Fibroblast of peridontal ligament (primary cell): ENCODE data around the gene ALOX15B.
A peak's percentile ranks its signal among the peaks of the same experiment; 100 is the strongest.

Source experiments
- DNase-seq: peaks from one replicate; pipeline ENCODE4 v3.0.0-alpha.2; 2010; ENCODE audit errors: extremely low read depth

The ALOX15B gene, protein sequence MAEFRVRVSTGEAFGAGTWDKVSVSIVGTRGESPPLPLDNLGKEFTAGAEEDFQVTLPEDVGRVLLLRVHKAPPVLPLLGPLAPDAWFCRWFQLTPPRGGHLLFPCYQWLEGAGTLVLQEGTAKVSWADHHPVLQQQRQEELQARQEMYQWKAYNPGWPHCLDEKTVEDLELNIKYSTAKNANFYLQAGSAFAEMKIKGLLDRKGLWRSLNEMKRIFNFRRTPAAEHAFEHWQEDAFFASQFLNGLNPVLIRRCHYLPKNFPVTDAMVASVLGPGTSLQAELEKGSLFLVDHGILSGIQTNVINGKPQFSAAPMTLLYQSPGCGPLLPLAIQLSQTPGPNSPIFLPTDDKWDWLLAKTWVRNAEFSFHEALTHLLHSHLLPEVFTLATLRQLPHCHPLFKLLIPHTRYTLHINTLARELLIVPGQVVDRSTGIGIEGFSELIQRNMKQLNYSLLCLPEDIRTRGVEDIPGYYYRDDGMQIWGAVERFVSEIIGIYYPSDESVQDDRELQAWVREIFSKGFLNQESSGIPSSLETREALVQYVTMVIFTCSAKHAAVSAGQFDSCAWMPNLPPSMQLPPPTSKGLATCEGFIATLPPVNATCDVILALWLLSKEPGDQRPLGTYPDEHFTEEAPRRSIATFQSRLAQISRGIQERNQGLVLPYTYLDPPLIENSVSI

GRCh38 chr17:8038954-8039610, at the start of gene ALOX15B:
Gene ALOX15B (plus strand): TSS chr17:8039059. CDS start chr17:8039156, 97 bp downstream.
- no peak for DNase-seq

GRCh38 chr17:7989781-7990655, 48.8 kb upstream of the ALOX15B start:
- peak; percentile 56 for DNase-seq

- peak; percentile 49 for DNase-seq
Measured at GRCh38 chr17:7992516-7992915, 46.3 kb upstream of the ALOX15B start.

DNA sequence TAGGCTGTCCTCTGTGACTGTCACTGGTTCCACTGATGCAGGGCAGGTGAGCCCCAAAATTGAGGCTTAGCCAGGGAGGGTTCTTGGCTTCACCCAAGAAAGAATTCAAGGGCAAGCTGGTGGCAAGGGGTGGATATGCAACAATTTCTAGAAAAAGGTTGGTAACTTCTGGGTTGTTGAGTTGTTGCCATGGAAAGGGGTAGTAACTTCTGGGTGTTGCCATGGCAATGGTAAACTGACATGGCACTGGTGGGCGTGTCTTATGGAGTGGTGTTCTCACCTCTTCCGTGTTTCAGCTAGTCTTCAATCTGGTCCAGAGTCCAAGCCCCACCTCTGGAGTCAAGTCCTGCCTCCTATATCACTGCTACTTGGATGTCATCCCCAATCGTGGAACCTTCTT, 45.9 kb upstream of the ALOX15B start:
- no peak for DNase-seq

GRCh38 chr17:7993972-7994589, 44.8 kb upstream of the ALOX15B start:
- no peak for DNase-seq

- no peak for DNase-seq
Measured at GRCh38 chr17:7995724-7996123, 43.1 kb upstream of the ALOX15B start.

- DNase-seq = peak; percentile 22
Measured at GRCh38 chr17:7997186-7997585, 41.7 kb upstream of the ALOX15B start.

- DNase-seq = no peak
Measured at GRCh38 chr17:8001976-8002720, 36.7 kb upstream of the ALOX15B start, which contains the start of gene GUCY2D. Gene GUCY2D (plus strand): TSS chr17:8002615. CDS start chr17:8003048, 433 bp downstream.

DNA sequence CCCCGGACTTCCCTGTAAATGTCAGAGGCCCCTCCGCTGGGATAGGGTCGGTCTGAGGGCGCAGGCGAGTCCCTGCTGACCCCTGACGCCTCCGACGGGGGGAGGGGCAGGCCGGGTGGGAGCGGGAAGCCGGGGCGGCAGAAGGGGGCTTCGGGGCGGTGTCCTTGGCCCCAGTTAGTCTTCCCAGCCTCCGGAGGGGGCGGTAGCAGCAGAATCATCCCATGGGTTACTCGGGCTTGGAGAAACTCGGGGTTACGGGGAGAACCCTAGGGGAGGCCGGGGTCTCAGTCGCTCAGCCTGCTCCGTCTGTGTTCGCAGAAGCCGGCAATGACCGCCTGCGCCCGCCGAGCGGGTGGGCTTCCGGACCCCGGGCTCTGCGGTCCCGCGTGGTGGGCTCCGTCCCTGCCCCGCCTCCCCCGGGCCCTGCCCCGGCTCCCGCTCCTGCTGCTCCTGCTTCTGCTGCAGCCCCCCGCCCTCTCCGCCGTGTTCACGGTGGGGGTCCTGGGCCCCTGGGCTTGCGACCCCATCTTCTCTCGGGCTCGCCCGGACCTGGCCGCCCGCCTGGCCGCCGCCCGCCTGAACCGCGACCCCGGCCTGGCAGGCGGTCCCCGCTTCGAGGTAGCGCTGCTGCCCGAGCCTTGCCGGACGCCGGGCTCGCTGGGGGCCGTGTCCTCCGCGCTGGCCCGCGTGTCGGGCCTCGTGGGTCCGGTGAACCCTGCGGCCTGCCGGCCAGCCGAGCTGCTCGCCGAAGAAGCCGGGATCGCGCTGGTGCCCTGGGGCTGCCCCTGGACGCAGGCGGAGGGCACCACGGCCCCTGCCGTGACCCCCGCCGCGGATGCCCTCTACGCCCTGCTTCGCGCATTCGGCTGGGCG, 35.9 kb upstream of the ALOX15B start:
- no peak for DNase-seq

DNA sequence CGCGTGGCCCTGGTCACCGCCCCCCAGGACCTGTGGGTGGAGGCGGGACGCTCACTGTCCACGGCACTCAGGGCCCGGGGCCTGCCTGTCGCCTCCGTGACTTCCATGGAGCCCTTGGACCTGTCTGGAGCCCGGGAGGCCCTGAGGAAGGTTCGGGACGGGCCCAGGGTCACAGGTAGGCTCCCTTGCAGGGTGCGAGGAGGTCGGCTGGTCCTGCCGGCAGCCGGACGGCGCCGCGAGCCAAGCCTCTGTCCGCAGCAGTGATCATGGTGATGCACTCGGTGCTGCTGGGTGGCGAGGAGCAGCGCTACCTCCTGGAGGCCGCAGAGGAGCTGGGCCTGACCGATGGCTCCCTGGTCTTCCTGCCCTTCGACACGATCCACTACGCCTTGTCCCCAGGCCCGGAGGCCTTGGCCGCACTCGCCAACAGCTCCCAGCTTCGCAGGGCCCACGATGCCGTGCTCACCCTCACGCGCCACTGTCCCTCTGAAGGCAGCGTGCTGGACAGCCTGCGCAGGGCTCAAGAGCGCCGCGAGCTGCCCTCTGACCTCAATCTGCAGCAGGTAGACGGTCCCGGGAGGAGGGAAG, 35.2 kb upstream of the ALOX15B start:
- DNase-seq = no peak

DNA sequence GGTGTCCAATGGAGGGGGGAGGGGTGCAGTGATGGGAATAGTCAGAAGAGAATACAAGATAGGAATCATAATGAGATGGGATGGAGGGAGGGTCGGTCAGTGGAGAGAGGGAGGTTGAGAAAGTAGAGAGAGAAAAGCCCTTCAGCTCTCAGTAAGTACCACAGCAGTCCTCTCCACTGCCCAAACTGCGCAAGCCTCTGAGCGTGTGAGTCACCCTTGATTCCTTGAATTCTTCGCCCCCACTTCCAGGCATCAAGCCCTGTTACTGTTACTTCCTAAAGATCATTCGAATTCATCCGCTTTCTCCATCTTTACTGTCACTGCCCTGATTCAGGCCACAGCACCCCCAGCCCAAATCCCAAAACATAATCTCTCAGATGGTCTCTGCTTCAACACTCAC, 34.0 kb upstream of the ALOX15B start:
- DNase-seq = peak; percentile 50

DNA sequence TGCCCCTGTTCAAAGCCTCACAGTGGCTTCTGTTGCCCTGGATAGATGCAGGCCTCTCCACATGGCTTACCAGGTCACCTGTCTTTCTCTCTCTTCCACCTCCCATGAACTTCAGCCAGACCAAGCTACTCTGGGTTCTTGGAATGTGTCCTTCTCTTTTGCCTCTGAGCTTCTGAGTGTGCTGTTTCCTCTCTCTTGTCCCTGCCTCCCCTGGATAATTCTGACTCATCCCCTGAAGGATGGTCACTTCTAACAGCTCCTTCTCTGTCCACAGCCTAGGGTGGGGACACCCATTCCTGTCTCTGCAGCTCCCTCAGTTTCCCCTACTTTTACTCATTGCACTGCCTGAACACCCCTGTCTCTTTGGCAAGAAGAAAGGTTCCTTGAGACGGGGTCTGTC, 33.5 kb upstream of the ALOX15B start:
- DNase-seq = no peak

DNA sequence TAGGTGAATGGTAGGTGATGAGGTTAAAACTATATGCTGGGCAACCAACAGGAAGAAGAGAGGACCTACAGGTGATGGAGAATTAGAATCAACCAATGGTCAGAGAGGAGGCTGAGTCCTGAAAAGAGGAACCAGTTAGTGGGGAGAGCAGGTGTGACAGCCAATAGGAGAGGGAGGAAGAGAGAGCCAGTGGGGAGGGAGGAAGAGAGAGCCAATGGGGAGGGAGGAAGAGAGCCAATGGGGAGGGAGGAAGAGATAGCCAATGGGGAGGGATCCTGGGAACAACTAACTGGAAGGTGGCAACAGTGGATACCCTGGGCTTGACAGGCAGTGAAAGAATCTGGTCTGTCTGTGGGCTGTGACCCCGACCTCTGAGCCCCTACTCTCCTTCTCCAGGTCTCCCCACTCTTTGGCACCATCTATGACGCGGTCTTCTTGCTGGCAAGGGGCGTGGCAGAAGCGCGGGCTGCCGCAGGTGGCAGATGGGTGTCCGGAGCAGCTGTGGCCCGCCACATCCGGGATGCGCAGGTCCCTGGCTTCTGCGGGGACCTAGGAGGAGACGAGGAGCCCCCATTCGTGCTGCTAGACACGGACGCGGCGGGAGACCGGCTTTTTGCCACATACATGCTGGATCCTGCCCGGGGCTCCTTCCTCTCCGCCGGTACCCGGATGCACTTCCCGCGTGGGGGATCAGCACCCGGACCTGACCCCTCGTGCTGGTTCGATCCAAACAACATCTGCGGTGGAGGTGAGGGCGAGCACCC, 32.7 kb upstream of the ALOX15B start:
- no peak for DNase-seq

DNA sequence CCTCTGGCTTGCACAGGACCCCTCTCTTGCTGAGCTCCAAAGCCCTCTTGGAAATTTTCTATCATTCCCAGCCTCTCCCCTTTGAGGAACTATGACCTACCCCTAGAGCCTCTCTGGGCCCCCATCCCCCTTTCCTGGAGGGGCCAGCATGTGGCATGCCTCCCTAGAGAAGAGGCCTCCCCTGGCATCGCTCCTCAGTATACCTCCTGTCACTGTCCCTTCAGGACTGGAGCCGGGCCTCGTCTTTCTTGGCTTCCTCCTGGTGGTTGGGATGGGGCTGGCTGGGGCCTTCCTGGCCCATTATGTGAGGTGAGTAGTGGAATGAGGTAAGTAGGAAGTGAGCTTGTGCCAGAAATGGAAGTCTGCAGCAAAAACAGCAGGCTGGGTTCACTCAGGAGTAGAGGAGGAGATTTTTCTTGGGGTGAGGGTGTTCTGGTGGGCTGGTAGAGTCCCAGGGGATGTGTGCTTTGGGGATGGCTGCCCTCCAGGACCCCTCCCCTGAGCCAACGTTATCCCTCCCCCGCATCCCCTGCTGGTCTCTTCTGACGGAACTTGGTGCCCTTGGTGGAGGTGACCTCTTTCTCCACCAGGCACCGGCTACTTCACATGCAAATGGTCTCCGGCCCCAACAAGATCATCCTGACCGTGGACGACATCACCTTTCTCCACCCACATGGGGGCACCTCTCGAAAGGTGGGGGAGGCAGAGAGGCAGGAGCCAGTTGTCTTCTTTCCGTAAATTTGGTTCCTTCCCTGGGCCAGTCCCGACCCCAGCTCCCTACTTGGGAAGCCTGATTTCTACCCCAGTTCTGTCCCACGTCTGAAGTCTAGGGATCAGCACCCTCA, 31.8 kb upstream of the ALOX15B start:
- no peak for DNase-seq

- no peak for DNase-seq
Measured at GRCh38 chr17:8007836-8008235, 31.0 kb upstream of the ALOX15B start.

DNA sequence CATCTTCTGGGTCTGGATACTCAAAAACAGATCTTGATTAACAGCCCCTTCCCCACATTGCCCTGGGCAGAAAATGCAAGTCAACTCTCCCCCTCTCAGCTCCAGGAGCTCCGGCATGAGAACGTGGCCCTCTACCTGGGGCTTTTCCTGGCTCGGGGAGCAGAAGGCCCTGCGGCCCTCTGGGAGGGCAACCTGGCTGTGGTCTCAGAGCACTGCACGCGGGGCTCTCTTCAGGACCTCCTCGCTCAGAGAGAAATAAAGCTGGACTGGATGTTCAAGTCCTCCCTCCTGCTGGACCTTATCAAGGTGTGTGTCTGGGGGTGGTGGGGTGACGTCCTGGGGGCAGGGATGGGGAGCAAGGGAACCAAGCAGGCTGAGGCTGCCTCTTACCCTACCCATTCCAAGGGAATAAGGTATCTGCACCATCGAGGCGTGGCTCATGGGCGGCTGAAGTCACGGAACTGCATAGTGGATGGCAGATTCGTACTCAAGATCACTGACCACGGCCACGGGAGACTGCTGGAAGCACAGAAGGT, 26.7 kb upstream of the ALOX15B start:
- DNase-seq = no peak

DNA sequence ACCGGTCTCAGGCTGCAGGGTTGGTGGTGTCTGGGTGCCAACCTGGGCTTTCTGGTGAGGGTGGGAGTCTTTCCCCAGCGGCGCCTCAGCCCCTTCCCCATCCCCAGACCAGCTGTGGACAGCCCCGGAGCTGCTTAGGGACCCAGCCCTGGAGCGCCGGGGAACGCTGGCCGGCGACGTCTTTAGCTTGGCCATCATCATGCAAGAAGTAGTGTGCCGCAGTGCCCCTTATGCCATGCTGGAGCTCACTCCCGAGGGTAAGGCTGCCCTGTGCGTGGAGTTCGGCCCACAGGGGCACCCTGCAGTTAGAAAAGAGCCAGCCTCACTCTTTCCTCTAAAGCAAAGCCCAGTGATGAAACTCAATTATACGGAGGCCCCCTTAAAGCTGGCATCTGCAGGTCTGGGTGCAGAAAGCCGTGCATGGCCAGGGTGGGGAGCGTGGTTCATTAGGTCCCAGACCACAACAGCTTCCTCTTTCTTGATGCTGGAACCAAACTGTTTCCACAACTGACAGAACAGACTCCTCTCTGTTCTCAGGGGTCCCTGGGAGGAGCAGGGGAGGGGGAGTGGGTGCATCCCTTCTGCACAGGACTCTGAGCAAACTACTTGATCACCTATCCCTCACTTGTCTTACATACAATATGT, 25.7 kb upstream of the ALOX15B start:
- DNase-seq = no peak
